GM21528 (cell line): ENCODE data around the gene MOB1B.

ENCODE experiments used
- ATAC-seq: cut with Tn5 transposase; IDR thresholded peaks from one replicate; pipeline ENCODE4 v1.9.1; 2021; ENCODE audit warnings: mild to moderate bottlenecking, moderate library complexity; ENCODE audit not compliant: unreplicated experiment, low FRiP score

The MOB1B gene

DNA sequence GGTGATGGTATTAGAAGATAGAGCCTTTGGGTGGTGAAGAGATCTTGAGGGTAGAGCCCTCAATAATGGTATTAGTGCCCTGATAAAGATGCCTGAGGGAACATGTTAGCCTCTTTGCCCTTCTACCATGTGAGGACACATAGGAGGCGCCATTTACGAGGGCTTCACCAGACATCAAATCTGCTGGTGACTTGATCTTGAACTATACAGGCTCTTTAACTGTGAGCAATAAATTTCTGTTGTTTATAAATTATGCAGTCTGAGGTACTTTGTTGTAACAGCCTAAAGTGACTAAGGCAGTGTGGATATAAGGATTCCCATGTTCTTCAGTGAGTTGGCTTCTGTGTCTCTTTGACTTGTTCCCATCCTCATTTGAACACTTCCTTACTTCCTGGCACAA, 11.8 kb downstream of the MOB1B start:
- ATAC-seq, result no peak

DNA sequence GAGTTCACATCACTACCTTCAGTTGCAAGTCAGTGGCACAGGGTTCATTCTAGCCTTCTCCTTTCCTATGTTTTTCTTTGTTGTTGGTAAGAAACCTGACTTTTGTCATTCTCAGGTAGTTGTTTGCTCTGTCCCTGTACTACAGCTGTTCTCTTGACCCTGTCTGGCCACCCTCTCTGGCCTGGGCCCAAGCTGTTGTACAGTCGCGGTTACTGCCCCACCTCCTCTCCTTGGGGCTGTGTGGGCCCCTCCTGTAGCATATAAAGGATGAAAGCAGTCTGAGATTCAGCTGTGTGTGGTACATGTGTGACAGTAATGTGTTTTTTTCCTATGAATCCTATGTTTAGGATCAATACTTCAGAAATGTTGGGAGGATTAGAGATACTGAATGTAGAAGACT, 12.5 kb downstream of the MOB1B start:
- ATAC-seq, result no peak

DNA sequence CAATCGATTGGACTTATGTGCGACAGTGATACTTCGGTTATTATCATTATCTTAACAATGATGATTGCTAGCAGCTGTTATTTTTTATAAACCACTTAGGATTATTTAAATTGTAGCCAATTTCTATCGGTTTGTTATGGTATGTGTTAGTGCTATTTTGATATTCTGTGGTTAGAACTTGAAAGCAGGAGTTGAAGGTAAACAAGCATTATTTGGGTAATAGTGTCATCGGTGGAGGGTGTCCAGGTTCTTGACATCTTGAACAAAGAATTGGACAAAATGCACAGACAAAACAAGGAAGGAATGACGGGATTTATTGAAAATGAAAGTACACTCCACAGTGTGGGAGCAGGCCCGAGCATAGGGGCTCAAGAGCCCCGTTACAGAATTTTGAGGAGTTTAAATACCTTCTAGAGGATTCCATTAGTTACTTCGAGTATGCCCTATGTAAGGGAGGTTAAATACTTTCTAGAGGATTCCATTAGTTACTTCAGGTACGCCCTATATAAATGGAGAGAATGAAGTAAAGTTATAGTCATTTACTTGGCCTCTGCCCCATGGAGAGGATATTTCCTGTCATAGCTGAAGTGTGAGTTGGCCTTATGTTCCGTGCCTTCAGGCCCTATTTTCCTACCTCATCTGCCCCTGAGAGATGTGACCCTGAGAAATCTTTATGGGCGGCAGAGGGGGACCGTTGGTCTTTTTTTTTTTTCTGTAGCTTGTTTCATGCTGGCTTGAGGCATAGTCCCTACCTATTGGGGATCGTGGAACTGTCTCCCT, 13.1 kb downstream of the MOB1B start:
- no peak for ATAC-seq

DNA sequence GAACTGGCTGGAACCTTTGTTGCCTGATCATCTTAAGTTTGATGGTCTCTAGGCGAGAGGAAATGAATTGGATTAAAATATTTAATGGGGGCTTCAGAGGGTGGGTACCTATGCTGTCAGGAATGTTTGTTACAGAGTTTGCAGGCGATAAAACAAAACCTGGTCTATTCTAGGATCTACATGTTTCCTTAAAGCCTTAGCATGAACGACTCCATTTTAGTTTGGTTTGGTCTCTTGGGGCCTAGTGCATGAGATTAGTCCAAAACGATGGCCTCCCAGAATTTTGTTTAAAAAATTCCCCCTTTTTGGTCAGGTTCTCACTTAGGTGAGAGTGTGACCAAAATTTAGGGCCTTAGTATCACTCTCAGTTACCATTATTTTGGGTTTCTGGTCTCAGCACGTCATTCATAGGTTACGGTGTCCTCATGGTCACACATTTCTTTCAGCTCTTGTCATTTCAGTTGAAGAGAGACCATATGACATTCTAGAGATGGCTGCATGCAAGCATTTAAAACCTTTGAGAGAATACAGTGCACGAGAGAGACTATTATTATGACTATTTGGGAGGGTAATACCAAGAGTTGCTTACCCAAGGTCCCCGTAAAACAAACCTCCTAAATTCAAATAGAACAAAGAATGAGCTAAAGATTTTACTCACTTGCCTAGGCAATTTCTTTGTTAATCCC, 13.8 kb downstream of the MOB1B start:
- ATAC-seq, result no peak

DNA sequence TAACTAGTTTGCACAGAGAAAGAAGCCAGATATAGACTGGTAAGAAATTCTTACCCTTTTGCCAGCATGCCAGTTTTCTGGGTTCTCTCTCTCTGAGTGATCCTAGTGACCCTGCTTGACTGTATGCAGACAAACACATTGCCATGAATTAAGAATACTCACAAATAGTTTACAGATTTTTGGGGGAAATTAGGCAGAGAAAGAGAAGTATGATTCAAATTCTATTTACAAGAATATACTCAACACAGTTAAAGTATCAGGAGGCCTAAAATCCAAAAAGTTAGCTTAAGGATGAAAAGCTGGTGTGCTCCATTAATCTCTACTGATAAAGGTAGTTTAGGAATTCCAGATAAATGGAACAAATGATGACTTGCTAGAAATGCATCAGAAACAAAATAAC, 18.4 kb downstream of the MOB1B start:
- no peak for ATAC-seq

DNA sequence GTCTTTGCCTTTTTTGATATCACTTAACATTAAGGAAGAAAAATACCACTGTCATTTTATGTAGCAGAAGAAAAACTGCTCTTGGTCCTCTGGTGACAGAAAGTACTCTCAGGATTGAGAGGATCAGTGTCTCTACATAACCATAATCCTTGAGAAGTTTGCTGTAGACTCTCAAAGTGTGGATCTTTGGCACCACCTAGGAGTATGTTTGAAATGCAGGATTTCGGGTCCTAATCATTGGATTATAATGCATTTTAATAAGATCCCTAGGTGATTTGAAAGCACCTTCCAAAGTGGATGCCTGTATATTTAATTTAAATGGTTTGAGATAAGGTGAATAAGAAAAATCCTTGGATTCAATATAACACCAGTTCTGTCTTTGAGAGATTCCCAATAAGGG, 23.2 kb downstream of the MOB1B start:
- ATAC-seq, result no peak

DNA sequence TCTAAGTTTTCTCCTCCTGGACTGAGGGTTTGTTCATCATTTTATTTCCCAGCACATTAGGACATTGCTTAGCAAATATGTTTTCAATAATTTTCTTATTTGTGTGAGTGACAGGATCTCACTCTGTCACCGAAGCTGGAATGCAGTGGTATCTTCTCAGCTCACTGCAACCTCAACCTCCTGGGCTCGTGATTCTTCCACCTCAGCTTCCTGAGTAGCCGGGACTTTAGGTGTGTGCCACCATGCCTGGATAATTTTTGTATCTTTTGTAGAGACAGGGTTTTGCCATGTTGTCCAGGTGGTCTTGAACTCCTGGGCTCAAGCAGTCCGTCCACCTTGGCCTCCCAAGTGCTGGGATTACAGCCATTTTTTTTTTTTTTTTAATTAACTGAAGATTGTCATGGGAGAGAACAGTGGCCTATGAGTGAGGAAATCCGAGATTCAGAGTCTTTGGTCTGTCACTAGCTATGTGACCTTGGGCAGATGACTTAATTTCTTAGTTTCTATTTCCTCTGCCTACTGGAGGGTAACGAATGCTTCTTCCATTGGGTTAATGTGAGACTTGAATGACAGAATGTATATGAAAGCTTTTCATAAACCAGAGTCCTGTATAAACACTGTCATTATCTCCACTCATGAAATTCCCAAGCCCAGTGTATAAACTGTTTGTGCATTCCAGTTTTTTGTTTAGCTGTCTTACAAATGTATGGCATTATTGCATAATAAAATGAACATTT, 23.9 kb downstream of the MOB1B start:
- peak; percentile 87 for ATAC-seq

DNA sequence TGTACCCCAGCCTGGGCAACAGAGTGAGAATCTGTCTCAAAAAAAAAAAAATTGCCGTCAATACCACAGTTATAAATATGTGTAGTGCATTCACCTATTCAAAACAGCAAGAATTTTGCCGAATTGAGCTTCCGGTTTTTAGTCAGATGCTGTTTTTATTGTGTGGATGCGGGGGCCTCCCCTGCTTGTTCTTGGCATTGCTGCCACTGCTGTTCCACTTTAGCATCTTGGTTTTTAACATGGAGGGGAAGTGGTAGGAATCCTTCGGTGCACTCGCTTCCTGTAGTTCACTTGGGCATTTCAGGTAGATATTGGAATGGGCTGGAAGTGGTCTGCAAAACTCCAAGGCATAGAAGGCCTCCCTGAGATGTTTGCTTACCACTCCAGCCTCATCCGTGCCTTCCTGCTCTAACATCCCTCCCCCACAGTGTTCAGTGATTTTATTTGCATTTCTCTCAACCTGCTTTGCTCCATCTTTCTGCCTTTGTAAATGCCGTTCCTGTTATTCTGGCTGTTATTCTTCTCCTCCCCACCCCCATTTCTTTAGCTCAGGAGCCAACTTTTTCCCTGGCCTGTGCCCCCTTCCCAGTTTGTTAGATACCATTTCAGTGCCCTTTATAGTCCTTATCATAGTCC, 25.5 kb downstream of the MOB1B start:
- ATAC-seq, result no peak

DNA sequence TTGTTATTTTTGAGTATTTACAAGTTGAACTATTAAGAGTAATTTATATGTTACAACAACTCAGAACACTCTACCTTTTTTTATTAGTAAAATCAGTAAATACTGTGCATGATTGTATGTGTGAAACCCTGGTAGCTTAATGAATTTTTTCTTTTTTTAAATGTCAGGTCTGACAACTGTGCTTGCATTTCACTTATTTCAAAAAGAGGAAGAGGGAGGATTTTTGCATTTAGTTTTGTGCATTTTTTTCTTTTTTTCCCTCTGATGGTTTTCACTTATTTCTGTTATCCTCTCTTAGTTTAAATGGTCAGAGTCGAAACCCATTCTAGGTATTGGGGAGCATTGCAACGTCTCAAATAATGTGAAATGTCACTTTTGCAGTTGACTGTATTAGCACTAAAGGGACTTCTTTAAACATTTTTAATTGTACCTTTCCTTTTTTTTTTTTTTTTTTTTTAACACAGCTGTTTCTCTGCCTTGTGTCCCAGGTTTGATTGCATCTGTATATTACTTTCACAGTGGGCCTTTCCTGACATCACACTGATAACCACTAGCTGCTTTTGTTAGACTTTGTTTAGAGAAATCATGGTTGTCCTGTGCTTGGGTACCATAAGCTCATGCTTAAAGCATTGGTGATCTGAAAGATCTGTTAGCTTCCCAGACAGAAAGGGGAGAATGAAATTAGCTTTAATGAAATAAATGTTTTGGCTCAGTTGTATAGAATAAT, 28.5 kb downstream of the MOB1B start:
- ATAC-seq, result no peak

DNA sequence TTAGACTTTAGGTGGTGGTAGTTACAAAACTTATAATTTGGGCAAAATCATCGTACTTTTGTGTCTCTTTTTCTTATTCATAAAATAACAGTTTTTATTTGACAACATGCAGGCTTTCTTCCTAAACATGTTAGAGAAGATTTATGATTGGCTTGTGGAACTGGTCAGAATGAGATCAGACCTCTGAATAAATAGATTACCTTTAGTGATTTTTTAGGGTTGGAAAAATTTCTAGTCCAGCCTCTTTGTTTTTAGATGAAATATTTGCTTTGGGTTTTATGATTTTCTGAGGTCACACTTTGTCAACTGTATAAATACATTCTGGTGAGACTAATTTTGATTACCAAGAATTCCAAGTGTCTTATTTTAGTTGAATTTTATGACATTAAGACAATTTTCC, 29.2 kb downstream of the MOB1B start:
- no peak for ATAC-seq

DNA sequence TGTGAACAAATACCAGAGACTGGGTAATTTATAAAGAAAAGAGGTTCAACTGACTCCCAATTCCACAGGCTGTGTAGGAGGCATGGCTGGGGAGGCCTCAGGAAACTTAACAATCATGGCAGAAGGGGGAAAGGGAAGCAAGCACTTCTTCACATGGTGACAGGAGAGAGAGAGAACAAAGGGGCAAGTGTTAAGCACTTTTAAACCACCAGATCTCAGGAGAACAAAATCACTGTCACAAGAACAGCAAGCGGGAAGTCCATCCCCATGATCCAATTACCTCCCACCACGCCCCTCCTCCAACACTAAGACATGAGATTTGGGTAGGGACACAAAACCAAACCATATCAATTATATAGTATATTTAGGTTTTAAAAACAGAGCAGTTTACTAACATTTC, 30.8 kb downstream of the MOB1B start:
- ATAC-seq, result no peak

DNA sequence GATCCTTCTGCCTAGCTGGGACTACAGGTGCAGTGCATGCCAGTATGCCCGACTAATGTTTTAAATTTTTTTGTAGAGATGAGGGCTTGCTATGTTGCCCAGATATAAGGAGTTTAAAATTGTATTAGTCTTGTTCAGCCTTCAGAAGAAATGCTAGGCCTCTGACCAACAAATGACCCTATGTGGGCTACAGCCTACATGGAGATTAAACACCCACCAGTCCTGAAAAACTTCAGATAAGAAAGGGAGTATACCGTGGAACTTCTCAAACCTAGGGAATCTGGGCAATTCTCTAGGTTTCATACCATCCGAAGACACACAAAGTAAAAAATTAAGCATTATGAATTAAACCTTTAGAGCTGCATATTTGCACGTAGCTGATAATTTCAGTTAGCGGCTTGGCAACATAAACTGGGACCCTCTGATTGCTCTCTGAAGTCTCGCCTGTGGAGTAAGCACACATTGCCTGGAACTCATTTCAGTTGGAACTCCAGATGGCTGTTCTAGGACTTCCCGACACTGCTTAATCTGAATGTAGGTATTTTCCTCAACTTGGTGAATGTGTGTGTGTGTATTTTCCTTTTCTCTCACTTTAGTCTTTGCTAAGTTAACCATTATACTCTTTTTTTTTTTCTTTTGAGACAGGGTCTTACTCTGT, 33.0 kb downstream of the MOB1B start:
- ATAC-seq, result no peak

DNA sequence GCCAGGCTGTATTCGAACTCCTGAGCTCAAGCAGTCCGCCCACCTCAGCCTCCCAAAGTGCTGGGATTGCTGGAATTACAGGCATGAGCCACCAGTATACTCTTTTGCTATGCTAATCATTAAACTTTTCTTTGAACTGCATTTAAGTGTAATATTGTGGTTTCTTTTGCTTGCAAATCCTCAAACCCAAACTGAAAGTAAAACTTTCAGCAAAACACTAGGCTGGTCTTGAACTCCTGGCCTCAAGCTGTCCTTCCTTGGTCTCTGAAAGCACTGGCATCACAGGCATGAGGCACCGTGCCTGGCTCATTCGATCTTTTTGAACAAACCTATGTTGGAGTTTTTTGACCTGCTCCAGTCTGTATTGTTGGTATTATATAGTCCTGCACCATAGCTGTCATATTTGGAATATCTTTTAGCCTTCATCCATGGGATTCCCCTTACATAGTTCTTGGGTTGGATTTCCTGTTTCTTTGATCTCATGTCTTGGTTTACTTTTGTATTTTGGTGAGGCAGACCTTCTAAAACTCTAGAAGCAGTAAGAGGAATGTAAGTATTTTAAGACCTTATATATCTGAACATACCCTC, 34.1 kb downstream of the MOB1B start:
- no peak for ATAC-seq

DNA sequence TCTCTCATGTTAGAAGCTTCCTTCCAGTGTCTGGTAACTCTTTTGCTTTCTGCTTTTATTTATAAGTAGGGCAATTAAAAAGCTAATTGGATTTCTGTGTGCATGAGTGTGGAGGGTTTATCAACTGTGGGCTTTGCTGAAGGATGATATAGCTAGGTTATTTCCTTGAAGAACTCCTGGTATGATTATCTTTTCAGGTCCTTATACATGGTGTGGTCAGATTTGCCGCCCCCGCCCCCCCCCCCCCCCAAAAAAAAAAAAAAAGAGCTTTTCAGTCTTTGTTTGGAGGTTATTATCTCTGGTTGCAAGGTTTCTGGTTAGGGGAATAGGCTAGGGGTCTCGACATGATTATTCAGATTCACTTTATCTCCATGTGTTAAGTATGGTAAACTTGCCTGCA, 35.9 kb downstream of the MOB1B start:
- ATAC-seq, result no peak

DNA sequence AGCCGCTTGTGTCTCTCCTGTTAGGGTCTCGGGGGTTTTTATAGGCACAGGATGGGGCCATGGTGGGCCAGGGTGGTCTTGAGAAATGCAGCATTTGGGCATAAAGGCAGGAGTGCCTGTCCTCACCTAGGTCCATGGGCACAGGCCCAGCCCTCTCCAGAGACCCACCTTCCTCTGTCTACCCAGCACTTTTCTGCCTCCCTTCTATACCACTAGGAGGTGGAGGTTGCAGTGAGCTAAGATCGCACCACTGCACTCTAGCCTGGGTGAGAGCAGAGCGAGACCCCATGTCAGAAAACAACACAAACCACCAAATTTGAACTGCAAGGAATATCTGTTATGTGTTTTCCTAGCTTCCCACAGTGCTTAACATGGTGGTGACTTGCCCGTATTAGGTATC, 38.0 kb downstream of the MOB1B start:
- no peak for ATAC-seq

DNA sequence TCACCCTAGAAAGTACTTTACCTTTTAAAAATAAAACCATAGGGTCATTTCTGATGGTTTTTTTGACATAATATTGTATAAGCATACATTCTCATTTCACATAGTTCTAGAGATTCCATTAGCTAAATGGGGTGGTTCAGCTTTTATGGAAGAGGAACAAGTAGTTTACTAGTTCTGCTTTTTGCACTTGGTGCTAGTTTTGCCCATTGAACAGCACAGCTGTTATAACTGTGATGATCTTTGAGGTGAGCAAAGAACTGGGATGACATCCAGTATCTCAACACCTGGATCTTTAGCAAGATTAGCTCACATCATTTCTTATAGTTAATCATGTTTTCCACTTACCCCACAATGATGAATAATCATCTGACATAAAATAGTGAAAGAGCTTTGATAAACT, 40.9 kb downstream of the MOB1B start:
- ATAC-seq, result no peak

DNA sequence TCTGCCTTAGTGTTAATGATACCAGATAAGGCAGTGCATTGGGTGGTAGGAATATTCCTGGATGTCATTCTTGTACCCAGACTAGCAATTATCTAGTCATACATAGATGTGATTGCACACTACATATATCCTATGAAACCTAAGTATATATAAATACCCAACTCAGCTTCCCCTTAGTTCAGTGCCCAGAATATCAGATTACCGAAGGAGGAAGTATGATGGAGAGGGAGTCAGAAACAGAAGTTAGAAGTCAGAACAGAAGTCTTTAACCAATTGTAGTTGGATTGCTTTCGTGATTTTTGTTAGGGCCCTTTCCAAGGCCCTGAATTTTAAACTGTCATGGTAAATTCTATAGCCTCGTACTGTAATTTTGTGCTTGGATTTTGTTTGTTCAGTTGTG, 42.9 kb downstream of the MOB1B start:
- no peak for ATAC-seq

DNA sequence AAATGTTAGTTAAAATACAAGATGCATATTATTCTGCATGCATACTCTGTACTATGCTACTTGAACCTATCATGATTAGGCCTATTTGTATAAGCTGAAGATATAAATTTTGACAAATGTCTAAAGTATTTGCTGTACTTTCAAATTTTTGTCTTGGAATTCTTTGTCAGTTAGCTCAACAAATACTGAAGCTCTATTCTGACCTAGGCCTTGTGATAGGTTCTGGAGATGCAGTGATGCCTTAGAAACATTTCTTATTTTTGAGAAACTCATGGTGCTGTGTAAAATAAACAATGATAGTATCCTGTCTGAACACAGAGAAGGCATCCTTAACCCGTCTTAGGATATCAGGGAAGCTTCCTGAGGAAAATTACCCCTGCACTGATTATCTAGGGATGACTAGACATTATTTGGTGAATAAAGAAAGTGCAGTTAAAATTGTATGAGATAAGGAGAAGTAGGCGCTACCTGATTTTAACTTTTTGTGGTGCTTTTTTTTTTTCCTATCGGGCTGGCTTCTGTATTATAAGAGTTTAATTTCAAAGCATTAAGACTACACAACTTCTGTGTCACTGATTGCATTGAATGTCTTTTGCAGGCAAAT, 43.4 kb downstream of the MOB1B start:
- no peak for ATAC-seq

DNA sequence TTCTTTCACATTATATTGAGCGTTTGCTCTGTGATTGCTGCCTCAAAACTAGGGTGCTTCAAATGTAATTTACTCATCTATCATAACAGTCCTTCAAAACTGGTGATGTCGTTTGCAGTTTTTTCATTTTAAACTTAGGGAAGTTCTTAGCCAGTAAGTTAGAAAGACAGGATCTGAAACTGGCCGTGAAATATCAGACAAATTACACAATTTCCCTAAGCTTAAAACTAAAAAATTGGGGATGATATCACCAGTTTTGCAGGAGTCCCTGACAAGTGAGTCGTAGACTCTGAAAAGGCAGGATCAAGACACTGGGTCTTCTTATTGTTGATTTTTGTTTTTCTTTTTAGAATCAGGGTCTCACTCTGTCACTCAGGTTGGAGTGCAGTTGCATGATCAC, 44.8 kb downstream of the MOB1B start:
- no peak for ATAC-seq
